ENCODE results near the gene SETDB2. TPM values are rescaled to one million over a fixed set of nuclear protein-coding genes. Genes with fewer than 3 reads are reported as not detected.
A peak's percentile ranks its signal among the peaks of the same experiment; 100 is the strongest.

Gene SETDB2
- total and polyA plus RNA-seq, 2 of the 4 experiments (the other 2 are of a cell fraction): 4.3 to 5.7 TPM

GRCh38 chr13:49472186-49472585 lies 28.1 kb downstream of the SETDB2 start:
- POLR2A ChIA-PET (ENCODE audit: unreplicated experiment): no interaction called here
- dilution Hi-C loops (cut with HindIII; ENCODE audit: low sequenced_read_pairs, unreplicated experiment): no loop called here
- H2BK20ac ChIP-seq (ENCODE audit: low read depth, low read length): no peak overlapping the region
- no peak overlapping the region for H3K56ac ChIP-seq (ENCODE audit: extremely low read depth, insufficient read depth, low read length)
- no peak overlapping the region for H2BK5ac ChIP-seq (ENCODE audit: low read depth, low read length, poor library complexity, severe bottlenecking)
- no peaks in the 10 kb centered on the region for H4K20me1 ChIP-seq (ENCODE audit: insufficient read depth, low read length)
- DNase-seq (peak; percentile 15), ATAC-seq (ENCODE audit: low read depth) (no peak)
- H3K36me3 ChIP-seq (ENCODE audit: control insufficient read depth, insufficient read depth, low read length): peaks cover 20% of the 10 kb centered on the region
- H3K14ac ChIP-seq (replicated peaks; ENCODE audit: low read depth, low read length): no peak overlapping the region
- no peak overlapping the region for H3K9ac ChIP-seq (ENCODE audit: low read depth, low read length)
- H3K27me3 ChIP-seq (ENCODE audit: control insufficient read depth, insufficient read depth, low read length): no peaks in the 10 kb centered on the region
- no peaks in the 10 kb centered on the region for H3K4me1 ChIP-seq (ENCODE audit: control insufficient read depth, insufficient read depth, low read length)
- H3K79me1 ChIP-seq (ENCODE audit: low read depth in 1 of 2, low read length in 2 of 2): peaks cover 0 to 4% of the 10 kb centered on the region in 2 experiments; a peak in 2 of 4 replicates
- TF ChIP-seq RAD21 (IDR thresholded peaks at IDR 0.05; ENCODE audit: low read length): no peak
- no peak for TF ChIP-seq CHD1 (IDR thresholded peaks at IDR 0.05; ENCODE audit: low read depth, low read length)
- TF ChIP-seq, protein P1, sequence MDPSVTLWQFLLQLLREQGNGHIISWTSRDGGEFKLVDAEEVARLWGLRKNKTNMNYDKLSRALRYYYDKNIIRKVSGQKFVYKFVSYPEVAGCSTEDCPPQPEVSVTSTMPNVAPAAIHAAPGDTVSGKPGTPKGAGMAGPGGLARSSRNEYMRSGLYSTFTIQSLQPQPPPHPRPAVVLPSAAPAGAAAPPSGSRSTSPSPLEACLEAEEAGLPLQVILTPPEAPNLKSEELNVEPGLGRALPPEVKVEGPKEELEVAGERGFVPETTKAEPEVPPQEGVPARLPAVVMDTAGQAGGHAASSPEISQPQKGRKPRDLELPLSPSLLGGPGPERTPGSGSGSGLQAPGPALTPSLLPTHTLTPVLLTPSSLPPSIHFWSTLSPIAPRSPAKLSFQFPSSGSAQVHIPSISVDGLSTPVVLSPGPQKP (IDR thresholded peaks at IDR 0.05; ENCODE audit: borderline replicate concordance, low read depth, low read length): no peak
- no peak for TF ChIP-seq FOS (IDR thresholded peaks at IDR 0.05; ENCODE audit: low read depth, low read length)
- no peak for TF ChIP-seq RFX5 (IDR thresholded peaks at IDR 0.05; ENCODE audit: low read depth, low read length)
- no peak for TF ChIP-seq MAFK (IDR thresholded peaks at IDR 0.05; ENCODE audit: low read depth, low read length)
- TF ChIP-seq NFE2L2 (IDR thresholded peaks at IDR 0.05; ENCODE audit: low read depth, low read length): no peak
- no peak for TF ChIP-seq RCOR1 (IDR thresholded peaks at IDR 0.05; ENCODE audit: insufficient replicate concordance, low read length)
- no peak for TF ChIP-seq SMC3 (IDR thresholded peaks at IDR 0.05; ENCODE audit: low read depth, low read length)
- TF ChIP-seq, protein P2, sequence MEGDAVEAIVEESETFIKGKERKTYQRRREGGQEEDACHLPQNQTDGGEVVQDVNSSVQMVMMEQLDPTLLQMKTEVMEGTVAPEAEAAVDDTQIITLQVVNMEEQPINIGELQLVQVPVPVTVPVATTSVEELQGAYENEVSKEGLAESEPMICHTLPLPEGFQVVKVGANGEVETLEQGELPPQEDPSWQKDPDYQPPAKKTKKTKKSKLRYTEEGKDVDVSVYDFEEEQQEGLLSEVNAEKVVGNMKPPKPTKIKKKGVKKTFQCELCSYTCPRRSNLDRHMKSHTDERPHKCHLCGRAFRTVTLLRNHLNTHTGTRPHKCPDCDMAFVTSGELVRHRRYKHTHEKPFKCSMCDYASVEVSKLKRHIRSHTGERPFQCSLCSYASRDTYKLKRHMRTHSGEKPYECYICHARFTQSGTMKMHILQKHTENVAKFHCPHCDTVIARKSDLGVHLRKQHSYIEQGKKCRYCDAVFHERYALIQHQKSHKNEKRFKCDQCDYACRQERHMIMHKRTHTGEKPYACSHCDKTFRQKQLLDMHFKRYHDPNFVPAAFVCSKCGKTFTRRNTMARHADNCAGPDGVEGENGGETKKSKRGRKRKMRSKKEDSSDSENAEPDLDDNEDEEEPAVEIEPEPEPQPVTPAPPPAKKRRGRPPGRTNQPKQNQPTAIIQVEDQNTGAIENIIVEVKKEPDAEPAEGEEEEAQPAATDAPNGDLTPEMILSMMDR (conservative IDR thresholded peaks at IDR 0.05; ENCODE audit: low read depth, low read length): no peak
- TF ChIP-seq CEBPB (IDR thresholded peaks at IDR 0.05; ENCODE audit: low read depth, low read length): no peak
- TF ChIP-seq, protein P3, sequence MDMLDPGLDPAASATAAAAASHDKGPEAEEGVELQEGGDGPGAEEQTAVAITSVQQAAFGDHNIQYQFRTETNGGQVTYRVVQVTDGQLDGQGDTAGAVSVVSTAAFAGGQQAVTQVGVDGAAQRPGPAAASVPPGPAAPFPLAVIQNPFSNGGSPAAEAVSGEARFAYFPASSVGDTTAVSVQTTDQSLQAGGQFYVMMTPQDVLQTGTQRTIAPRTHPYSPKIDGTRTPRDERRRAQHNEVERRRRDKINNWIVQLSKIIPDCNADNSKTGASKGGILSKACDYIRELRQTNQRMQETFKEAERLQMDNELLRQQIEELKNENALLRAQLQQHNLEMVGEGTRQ (IDR thresholded peaks at IDR 0.05; ENCODE audit: low read depth, low read length): no peak
- no peak for TF ChIP-seq MAZ (IDR thresholded peaks at IDR 0.05; ENCODE audit: borderline replicate concordance, low read depth, low read length)
- no peak for TF ChIP-seq POLR2A (IDR thresholded peaks at IDR 0.05; ENCODE audit: low read depth, low read length)
- intact Hi-C loops (cut with micrococcal nuclease): no loop called here
- H3K4ac ChIP-seq (ENCODE audit: low read depth, low read length): no peak overlapping the region
- no peak overlapping the region for H2AK9ac ChIP-seq (replicated peaks; ENCODE audit: low read depth, low read length, poor library complexity)
- no peaks in the 10 kb centered on the region for H3K9me3 ChIP-seq (ENCODE audit: control insufficient read depth, insufficient read depth, low read length)
- H3K9me1 ChIP-seq (ENCODE audit: insufficient read depth, low read length): no peaks in the 10 kb centered on the region; the same call in 1 of the 2 replicates
- WGBS, 2 experiments (ENCODE audit: extremely low coverage in 2 of 2, insufficient read length in 1 of 2): no CpG with 5 or more reads among the region's 1 CpG
- H4K91ac ChIP-seq (ENCODE audit: insufficient read depth, low read depth, low read length): no peak overlapping the region
- H2AFZ ChIP-seq (replicated peaks; ENCODE audit: low read length, poor library complexity): no peak overlapping the region
- H3K23ac ChIP-seq (ENCODE audit: low read depth, low read length): 0 out of 2 replicates have a peak overlapping the region, but pooled peaks have one; percentile 49
- no peak overlapping the region for H3K4me3 ChIP-seq (ENCODE audit: insufficient read depth, low read depth, low read length)
- no peak overlapping the region for H4K8ac ChIP-seq (ENCODE audit: low read depth in 2 of 2, low read length in 2 of 2)
- no peak overlapping the region for H3K27ac ChIP-seq (ENCODE audit: insufficient read depth, low read length)
- CTCF ChIA-PET: no interaction called here
- no peak overlapping the region for H2BK15ac ChIP-seq (ENCODE audit: low read depth, low read length)
- BruUV-seq (replicated peaks): no TSS peak
- H2AK5ac ChIP-seq (ENCODE audit: low read depth, low read length): no peak overlapping the region
- H2BK120ac ChIP-seq (ENCODE audit: low read depth, low read length): no peak overlapping the region
- H3K4me2 ChIP-seq (ENCODE audit: low read depth, low read length): no peak overlapping the region
- in situ Hi-C loops (cut with MboI; ENCODE audit: low sequenced_read_pairs): no loop called here
- H3K18ac ChIP-seq (ENCODE audit: low read depth, low read length): no peak overlapping the region
- H4K5ac ChIP-seq (ENCODE audit: low read depth, low read length): no peak overlapping the region

Measured in IMR-90 (cell line).